ENCODE data around the gene CLDN8.

The CLDN8 gene

DNA sequence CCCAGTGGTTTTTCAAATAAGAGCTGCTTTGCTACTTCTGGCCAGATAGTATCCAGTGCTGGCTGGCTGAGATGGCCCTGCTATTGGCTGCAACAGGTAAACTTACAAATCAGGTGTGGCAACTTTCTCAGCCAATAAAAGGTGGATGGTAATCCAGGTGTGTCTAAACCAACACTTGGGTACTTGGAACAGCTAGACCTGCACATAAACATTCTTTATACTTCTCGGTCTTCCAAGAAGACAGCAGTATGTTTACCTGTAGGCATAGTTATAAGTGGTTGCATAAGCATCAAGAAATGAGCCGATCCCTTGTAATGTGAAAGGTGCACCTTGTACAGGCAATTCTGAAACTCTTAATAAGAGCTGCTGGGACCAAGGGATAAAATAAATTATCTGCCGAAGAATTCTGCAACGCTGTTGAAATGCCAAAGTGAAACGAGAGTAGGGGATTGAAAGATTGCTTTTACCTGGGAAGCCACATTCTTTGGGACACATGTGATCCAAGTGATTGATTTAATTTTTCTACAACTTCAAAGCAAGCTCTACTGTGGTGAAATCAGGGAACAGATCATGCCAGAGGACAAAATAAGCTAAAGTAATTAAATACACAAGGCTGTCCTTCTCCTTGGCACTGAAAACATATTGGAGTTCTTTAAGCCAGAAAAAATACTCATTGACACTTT, at the start of gene CLDN8:
TSS of gene CLDN8 (minus strand) at position 57 of the 683 bp plus-strand sequence. CDS start 172 bp downstream, outside the sequence.
- DNase-seq (ENCODE audit: low read depth in 4 of 4, low spot score in 1 of 4), result no peak

DNA sequence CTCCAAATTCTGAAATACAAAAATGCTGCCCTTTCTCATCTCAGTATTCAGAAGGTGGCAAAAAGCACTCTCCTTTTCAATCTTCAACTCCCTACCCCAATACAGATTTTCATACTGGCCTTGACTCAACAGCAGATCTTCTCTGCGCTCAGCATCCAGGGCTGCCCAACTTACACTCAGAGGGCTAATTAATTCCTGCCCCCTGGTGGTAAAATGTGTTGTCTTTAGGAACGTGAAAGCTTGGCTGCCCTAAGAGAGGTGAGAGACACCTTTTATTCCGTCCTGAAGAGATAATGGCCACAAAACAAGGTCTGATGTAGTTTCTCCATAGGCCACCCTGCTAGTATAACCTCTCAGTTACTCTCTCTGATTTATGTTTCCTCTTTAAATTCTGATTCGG, 41.9 kb upstream of the CLDN8 start:
- no peak for DNase-seq (ENCODE audit: low read depth in 4 of 4, low spot score in 1 of 4)

DNA sequence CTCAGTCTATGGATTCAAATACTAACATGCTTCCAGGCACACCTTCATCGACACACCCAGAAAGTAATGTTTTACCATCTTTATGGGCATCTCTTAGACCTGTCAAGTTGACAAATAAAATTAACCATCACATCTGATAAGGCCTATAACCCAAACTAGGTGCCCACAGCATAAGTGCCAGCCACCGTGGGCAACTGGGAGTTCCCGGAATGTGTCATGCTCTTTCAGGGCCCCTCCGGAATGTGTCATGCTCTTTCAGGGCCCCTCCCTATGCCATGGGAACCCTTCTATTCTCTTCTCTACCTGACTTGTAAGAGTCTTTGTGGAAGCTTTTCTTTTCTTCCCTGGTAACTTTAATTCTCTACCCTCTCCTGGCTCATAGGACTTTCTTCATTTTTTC, 40.2 kb upstream of the CLDN8 start:
- no peak for DNase-seq (ENCODE audit: low read depth in 4 of 4, low spot score in 1 of 4)

DNA sequence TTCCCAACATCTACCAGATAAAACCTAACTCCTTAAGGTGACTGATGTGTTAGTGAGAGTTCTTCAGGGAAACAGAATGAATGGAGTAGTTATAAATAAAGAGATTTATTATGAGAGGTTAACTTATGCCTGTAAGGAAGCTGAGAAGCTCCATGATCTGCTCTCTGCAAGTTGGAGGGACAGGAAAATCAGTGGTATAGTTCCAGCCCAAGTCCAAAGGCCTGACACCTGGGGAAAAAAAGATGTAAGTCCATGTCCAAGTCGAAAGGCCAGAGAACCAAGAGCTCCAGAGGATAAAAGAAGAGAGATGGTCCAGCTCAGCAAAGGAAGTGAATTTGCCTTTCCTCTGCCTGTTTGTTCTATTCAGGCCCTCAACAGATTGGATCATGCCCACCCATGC, 39.8 kb upstream of the CLDN8 start:
- no peak for DNase-seq (ENCODE audit: low read depth in 4 of 4, low spot score in 1 of 4)

DNA sequence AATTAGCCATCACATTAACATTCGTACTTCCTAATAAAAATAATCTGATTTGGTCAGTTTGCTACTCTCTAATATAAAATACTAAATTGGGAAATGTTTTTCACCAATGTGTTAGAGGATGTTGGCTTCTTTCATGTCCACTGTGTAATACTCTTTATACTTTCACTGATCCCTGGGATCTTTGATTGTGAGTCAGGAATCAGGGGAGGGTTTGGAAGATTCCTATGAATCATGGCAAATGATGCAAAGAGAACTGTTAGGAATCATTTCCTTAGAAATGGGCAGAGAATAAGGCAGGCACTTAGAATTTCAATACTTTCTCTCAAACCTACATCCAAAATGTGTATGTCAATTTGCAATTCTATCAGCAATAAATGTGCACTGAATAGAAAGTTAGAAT, 35.9 kb upstream of the CLDN8 start:
- no peak for DNase-seq (ENCODE audit: low read depth in 4 of 4, low spot score in 1 of 4)

DNA sequence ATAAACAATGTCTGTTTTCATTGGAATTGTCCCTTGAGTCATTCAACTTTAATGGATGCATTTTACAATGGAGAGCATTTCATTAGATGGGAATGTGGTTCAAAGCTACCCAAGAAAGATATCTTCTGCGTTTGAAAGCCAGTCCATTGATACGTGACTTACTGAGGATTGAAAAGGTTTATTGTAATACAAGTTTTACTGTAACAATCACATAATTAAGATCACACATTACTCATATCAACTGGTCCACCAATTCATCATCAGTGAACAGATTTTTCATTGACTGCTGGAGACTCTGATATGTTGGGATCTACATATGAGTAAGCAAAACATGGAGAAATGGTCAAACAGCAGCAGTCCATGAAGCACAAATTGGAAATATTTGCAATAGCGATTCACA, 34.0 kb upstream of the CLDN8 start:
- DNase-seq (ENCODE audit: low read depth in 4 of 4, low spot score in 1 of 4), result no peak

DNA sequence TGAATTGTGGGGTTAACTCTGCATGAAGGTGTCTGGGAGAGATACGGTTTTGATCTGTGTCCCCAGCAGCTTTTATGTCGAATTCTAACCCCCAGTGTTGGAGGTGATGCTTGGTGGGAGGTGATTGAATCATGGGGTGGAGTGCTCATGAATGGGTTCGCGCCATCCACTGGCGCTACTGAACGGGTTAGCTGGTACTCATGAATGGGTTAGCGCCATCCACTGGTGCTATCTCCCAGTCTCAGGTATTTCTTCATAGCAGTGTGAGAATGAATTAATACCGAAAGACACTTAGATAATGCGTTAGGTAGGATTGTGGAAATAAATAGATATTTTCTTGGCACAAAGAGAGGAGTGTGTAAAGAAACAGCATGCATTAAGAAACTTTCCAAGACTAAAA, 32.9 kb upstream of the CLDN8 start:
- no peak for DNase-seq (ENCODE audit: low read depth in 4 of 4, low spot score in 1 of 4)

DNA sequence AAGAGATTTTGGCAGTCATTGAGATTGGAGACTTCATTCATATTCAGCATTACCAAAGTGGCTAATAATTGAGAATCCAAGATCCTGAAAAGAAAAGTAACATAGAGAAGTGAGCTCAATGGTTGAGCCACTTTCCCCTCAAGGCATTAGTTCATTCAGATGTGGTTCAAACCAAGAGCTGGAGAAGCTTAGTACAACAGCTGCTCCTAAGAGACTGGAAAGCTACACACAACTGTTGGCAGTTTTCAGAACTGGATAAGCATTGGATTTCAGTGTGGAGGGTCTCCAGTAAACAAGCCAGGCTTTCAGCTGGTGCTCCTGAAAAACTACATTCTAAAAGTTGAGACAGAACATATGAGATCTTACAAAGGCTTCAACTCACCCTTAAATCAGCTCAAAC, 29.2 kb upstream of the CLDN8 start:
- DNase-seq (ENCODE audit: low read depth in 4 of 4, low spot score in 1 of 4), result no peak

DNA sequence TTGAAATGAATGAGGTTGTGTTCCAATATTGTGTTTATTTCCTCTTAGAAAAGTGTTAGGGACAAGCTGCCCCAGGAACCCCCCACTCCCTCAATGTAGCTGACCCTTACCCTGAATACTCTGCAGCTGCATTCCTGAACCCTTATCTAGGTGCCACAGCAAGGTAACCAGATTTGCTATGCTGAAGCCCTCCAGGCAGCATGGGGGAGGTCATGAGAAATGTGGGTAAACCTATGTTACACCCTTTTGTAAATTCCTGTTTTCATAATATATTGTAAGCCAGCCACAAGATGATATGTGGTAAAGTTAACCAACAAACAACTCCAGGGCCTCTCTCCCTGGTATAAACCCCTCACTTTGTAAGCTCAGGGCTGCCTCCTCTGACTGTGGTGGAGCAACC, 27.8 kb upstream of the CLDN8 start:
- no peak for DNase-seq (ENCODE audit: low read depth in 4 of 4, low spot score in 1 of 4)

DNA sequence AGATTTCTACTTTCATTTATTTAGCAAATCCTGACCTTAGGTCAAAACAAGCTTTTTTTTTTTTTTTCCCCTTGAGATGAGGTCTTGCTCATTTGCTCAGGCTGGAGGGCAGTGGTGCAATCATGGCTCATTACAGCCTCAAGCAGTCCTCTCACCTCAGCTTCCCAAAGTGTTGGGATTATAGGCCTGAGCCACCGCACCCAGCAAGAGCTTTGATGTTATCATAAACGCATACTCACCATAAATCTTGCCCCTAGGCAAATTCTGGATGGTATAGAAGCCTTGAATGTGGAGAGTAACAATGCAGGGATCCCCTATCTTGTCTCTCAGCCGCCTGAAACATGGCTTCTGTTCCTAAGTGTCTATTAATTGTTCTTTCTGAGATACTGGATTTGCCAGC, 24.8 kb upstream of the CLDN8 start:
- DNase-seq (ENCODE audit: low read depth in 4 of 4, low spot score in 1 of 4), result no peak

DNA sequence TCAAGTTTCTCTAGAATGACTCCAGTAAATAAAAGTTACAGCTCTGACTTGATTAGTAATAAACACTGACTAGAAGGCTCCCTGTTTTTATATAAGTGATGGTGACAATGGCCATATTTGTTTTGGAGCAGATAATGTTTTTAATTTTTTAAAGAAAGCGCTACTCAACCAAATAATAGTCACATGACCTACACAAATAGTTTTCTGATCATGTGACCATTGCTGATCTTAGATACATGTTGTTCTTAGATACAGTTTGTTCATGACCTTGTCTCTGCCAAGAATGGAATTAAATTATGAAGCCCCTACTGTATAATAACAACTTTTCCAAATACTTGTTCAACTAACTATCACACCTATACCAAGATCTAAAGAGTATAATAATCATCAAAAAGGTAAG, 22.3 kb upstream of the CLDN8 start:
- no peak for DNase-seq (ENCODE audit: low read depth in 4 of 4, low spot score in 1 of 4)

DNA sequence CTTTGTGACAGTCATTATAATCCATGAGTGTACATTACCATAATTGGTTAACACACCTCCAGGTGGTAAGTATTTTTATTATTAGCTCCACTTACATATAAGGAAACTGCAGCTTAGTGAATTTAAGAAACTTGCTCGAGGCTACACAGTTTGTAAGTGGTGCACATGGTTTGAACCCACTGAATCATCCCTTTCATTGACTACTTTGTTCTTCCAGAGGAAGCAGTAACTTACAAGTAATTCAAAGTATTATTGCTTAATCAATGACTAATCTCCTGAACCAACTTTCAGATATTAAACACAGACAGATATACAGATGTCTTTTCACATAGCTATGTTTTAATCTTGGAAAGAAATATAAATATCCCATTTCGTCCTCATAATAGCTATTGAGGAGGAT, 18.7 kb upstream of the CLDN8 start:
- no peak for DNase-seq (ENCODE audit: low read depth in 4 of 4, low spot score in 1 of 4)

DNA sequence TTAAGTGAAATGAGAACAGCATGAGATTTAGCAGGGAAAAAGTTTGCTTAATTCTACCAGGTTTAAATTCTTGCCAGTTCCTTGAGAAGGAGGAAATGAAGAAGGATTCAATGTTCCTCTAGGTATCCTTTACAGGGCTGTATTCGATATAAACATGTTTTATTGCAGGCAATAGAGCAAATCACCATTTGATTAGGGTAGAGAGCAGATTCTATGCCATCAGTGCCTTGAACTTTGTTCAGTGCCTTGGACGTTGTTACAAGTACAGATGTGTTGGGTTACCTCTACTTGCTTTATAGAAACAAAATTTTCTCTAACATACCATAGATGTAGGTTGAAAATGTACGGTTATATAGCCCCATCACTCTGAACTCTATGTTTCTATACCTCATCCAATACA, 18.2 kb upstream of the CLDN8 start:
- no peak for DNase-seq (ENCODE audit: low read depth in 4 of 4, low spot score in 1 of 4)

DNA sequence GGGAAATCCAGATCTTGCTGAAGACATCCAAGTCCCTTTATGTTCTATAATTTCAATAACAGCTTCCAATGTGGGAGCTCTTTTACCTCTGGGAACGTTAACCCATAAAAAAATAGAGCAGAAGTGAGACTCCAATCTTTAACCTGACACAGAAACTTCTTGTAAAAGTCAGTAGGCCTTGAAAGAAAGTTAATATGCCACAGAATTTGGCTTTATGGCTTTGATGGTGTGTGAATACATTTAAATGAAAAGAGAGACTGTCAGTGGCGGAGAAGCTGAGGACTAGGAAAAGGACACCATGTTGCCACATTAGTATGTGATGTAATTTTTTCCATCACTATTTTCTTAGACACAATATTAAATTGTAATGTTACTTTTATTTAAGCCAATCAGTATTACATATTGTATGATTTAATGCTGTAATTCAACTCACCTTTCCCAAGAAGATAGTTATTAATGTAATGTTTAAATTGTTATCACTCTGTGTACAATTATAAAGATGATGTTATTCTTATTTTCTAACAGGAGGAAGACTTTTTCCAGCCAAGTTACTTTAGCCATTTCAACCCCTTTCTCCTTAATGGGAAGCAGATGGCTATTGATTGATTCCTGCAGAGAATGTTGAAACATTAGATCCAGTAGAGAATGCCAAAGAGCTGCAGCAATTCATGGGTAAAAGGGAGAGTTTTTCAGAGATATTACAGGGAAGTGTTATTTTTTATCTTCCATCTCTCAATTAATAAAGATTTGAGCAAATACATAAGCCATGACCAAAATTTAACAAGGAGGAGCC, 17.5 kb upstream of the CLDN8 start:
- DNase-seq (ENCODE audit: low read depth in 4 of 4, low spot score in 1 of 4), result no peak

DNA sequence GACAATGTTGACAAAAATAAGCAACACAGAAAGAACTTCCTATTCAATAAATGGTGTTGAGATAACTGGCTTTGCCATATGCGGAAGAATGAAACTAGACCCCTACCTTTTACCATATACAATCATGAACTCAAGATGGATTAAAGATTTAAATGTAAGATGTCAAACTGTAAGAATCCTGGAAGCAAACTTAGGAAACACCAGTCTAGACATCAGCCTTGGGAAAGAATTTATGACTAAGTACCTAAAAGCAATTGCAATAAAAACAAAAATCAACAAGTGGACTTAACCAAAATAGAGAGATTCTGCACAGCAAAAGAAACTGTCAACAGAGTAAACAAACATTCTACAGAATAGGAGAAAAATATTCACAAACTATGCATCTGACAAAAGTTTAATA, 16.1 kb upstream of the CLDN8 start:
- no peak for DNase-seq (ENCODE audit: low read depth in 4 of 4, low spot score in 1 of 4)

DNA sequence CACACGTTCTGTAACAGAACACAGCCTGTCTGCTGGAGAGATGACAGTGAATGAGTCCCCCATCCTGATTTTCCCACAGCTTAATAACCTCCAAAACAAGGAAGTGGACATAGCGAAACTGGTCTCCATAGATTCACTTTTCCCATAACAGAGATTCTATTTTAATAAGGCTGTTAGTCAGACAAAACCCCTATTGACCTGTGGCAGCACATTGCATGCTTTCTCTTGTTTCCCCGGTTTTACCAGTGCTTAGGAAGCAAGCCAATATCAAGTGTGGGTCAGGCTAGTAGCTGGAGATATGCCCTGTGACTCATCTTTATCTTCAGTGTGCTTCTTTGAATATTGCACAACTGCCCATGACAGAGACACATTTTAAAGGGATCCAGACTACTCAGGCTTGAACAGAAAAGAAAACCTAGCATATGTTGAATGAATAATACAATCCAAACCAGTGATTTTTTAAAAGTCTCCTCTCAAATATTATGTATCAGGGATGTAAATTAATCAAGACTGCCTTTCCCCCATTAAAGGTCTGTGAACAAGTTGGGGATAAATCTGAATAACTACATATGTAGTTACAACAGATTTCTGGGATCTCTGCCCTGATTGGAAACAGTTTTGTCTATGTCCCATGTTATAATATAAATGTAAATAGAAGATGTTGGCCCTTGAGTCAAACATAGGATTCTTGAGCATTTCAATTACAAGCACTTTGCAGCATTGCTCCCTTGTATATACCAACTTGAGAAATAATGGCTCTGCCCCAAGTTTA, 11.9 kb upstream of the CLDN8 start:
- no peak for DNase-seq (ENCODE audit: low read depth in 4 of 4, low spot score in 1 of 4)

DNA sequence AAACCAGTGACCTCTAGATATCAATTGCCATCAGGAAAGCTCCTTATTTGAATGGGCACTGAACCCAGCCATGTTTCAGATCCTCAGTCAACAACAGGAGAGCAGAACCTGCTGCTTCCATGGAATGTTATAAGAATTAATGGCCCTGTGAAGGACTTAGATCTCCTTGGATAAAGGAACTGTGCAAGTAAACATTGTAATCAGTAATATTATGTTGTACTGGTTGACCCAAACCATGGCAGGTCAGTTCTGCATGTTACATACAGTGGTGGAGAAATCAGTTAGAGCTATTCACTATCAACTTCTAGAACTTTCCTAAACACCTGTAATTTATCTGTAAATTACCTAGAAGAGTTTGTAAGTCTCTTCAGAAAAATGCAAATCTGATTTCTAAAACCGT, 11.2 kb upstream of the CLDN8 start:
- DNase-seq (ENCODE audit: low read depth in 4 of 4, low spot score in 1 of 4), result no peak

DNA sequence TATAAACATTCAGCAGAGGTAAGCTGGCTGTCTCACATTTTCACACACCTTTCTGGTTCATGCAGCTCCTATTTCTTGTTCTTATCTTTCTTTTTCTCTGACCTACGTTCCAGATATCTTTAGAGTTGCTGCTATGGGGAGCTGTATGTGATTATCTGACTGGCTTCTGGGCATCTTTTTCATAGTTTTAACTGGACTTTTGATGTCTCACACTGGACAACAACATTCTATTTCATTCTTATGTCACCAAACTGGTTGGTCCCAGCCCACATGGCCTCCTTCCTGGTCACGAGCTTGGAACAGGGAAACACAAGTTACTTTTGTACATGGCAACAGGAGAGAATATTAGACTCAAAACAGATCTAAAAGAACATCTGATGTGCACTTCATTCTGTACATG, 7.7 kb upstream of the CLDN8 start:
- no peak for DNase-seq (ENCODE audit: low read depth in 4 of 4, low spot score in 1 of 4)

DNA sequence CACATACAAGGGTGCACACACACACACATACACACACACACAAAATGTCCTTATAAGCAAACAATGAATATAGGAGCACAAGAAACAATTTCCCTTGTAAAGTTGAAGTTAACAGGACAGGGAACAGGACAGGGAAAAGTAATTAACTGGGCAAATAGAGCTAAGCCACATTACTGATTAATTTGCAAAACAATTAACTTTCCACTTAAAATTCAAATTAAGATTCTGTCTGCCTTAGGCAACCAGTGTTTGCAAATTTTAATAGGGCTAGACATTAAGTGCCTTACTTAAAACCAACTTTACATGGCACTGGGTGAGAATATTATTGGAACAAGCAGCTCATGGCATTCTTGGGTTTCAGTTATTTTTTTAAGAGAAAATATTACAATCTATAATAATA, 6.8 kb upstream of the CLDN8 start:
- no peak for DNase-seq (ENCODE audit: low read depth in 4 of 4, low spot score in 1 of 4)

DNA sequence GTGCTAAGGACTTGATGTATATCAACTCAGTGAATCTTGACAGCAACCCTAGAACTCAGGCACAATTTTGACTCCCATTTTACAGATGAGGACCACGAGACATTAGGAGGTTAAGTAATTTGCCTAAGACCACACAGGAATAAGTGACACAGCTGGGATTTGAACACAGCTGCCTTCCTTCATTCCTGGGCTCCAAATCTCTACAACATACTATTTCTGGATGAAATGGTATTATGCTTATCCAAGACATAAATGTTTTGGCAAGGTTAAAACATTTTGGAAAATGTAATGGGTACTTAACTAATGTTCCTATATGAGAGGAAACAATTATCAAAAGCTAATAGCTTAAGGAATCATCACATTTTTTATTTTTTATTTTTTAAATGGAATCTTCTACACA, 4.8 kb downstream of the CLDN8 start:
- DNase-seq (ENCODE audit: low read depth in 4 of 4, low spot score in 1 of 4), result no peak

DNA sequence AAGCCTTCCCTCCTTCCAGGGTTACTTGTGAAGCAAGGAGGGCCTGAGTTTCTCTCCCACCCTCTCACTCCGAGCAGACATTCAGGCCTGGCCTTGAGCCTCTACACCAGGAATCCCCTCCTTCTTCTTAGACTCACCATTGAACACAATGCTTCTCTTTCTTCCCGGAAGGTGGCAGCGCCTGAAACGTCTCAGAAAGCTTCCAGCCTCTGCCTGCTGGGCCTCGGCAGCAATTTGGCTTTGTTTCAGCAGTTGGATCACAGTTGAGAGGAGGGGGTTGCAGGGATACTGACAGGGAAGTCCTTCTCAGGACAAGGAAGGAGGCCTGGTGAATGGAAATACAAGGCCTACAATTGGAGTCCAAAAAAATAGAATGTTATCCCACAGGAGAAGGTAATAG, 6.3 kb downstream of the CLDN8 start:
- no peak for DNase-seq (ENCODE audit: low read depth in 4 of 4, low spot score in 1 of 4)

DNA sequence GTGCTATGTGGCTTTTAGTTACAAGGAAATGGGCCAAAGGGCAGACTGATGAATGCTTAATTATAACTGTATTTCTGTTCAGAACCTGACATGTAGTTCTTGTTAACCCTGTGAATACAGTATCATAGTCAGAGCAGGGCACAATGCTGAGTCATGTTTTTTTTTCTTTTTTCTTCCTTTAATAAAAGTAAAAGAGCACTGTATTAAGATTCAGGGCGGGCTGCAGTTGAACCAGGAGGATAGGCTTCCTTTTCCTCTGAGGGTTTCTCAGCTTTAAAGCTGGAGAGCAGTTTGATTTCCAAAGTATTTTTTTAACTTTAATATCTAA, 8.7 kb downstream of the CLDN8 start:
- DNase-seq (ENCODE audit: low read depth in 4 of 4, low spot score in 1 of 4), result no peak
